GM23338 (cell line): ENCODE data around the gene SPIRE1. TPM values are rescaled to one million over a fixed set of nuclear protein-coding genes. Genes with fewer than 3 reads are reported as not detected.

ENCODE experiments used
- ATAC-seq: fragments of 200-7000 bp; cut with Tn5 transposase; 3 replicates; pipeline ENCODE4 v1.9.1; 2020
- DNase-seq: peaks from one replicate; pipeline ENCODE4 v3.0.0-alpha.2; 2015; ENCODE audit warnings: low spot score
- H2AFZ ChIP-seq: fragments of 200-600 bp; sonication (generic); 2 replicates; pipeline ENCODE4 v1.8.0; 2016; ENCODE audit warnings: antibody characterized with exemption, mild to moderate bottlenecking, moderate library complexity
- H3F3A ChIP-seq: fragments of 200-600 bp; sonication (generic); replicated peaks from 2 replicates; pipeline ENCODE4 v1.8.0; 2017; ENCODE audit warnings: antibody characterized with exemption, mixed run types, low read depth
- H3K27ac ChIP-seq: fragments of 200-600 bp; sonication (generic); 2 replicates; pipeline ENCODE4 v1.6.1; 2016; ENCODE audit warnings: low read depth
- H3K27me3 ChIP-seq: fragments of 200-600 bp; sonication (generic); 2 replicates; pipeline ENCODE4 v1.8.0; 2016; ENCODE audit warnings: mild to moderate bottlenecking, mixed run types, moderate library complexity; ENCODE audit not compliant: insufficient read depth
- H3K36me3 ChIP-seq: fragments of 200-600 bp; sonication (generic); 2 replicates; pipeline ENCODE4 v1.8.0; 2016; ENCODE audit warnings: mild to moderate bottlenecking; ENCODE audit not compliant: insufficient read depth
- H3K4me1 ChIP-seq: fragments of 200-600 bp; sonication (generic); 2 replicates; pipeline ENCODE4 v1.8.0; 2016; ENCODE audit warnings: mild to moderate bottlenecking, moderate library complexity; ENCODE audit not compliant: insufficient read depth
- H3K4me2 ChIP-seq: fragments of 200-600 bp; sonication (generic); 2 replicates; pipeline ENCODE4 v1.7.1; 2017; ENCODE audit warnings: mixed run types
- H3K4me3 ChIP-seq: fragments of 200-600 bp; sonication (generic); 2 replicates; pipeline ENCODE4 v1.6.1; 2016; ENCODE audit warnings: mixed run types
- H3K79me2 ChIP-seq: fragments of 200-600 bp; sonication (generic); replicated peaks from 2 replicates; pipeline ENCODE4 v1.8.0; 2017; ENCODE audit warnings: mild to moderate bottlenecking; ENCODE audit not compliant: insufficient read depth
- H3K9me2 ChIP-seq: fragments of 200-600 bp; sonication (generic); 2 replicates; pipeline ENCODE4 v1.8.0; 2017; ENCODE audit not compliant: insufficient read depth
- H4K20me1 ChIP-seq: fragments of 200-600 bp; sonication (generic); replicated peaks from 2 replicates; pipeline ENCODE4 v1.8.0; 2017; ENCODE audit warnings: mild to moderate bottlenecking; ENCODE audit not compliant: insufficient read depth
- H3K27ac Mint-ChIP-seq: 2 replicates; pipeline ENCODE4 v1.8.0; 2020; ENCODE audit warnings: inconsistent platforms, mild to moderate bottlenecking, moderate library complexity, mixed read lengths
- H3K27me3 Mint-ChIP-seq: 3 replicates; pipeline ENCODE4 v1.8.0; 2022; ENCODE audit warnings: low read depth, mild to moderate bottlenecking, moderate library complexity, mixed read lengths, inconsistent platforms; ENCODE audit not compliant: insufficient read depth, poor library complexity
- H3K36me3 Mint-ChIP-seq: 3 replicates; pipeline ENCODE4 v1.8.0; 2021; ENCODE audit warnings: low read depth, mild to moderate bottlenecking, inconsistent platforms, moderate library complexity, mixed read lengths
- H3K4me1 Mint-ChIP-seq: 3 replicates; pipeline ENCODE4 v1.8.0; 2020; ENCODE audit warnings: mild to moderate bottlenecking, inconsistent platforms, mixed read lengths
- H3K4me3 Mint-ChIP-seq: 3 replicates; pipeline ENCODE4 v1.8.0; 2021; ENCODE audit warnings: moderate library complexity, mild to moderate bottlenecking, inconsistent platforms, mixed read lengths
- H3K9me3 Mint-ChIP-seq: 3 replicates; pipeline ENCODE4 v1.8.0; 2020; ENCODE audit warnings: moderate library complexity, mild to moderate bottlenecking, inconsistent platforms, mixed read lengths
- CREB1 ChIP-seq: fragments of 250-450 bp; sonication (Bioruptor Pico); IDR thresholded peaks from 2 replicates; pipeline ENCODE4 v1.5.0; 2020; ENCODE audit warnings: low read depth, mild to moderate bottlenecking, moderate library complexity
- JUNB ChIP-seq: IDR thresholded peaks from one replicate; pipeline ENCODE4 v1.6.1; 2016; ENCODE audit warnings: antibody characterized with exemption; ENCODE audit not compliant: unreplicated experiment
- NANOG ChIP-seq: IDR thresholded peaks from 2 replicates; pipeline ENCODE4 v1.6.1; 2016; ENCODE audit warnings: antibody characterized with exemption, borderline replicate concordance
- POLR2AphosphoS5 ChIP-seq: IDR thresholded peaks from 2 replicates; pipeline ENCODE4 v1.6.1; 2016; ENCODE audit warnings: antibody characterized with exemption, low read depth
- ZNF114 ChIP-seq: fragments of 250-450 bp; sonication (Bioruptor Pico); IDR thresholded peaks from 2 replicates; pipeline ENCODE4 v1.5.0; 2020; ENCODE audit warnings: mild to moderate bottlenecking, moderate library complexity
- ZNF331 ChIP-seq: fragments of 250-450 bp; sonication (Bioruptor Pico); IDR thresholded peaks from 2 replicates; pipeline ENCODE4 v1.5.0; 2020; ENCODE audit warnings: low read depth, mild to moderate bottlenecking, moderate library complexity
- polyA plus RNA-seq: library from polyadenylated mRNA; unstranded; fragments of >200 nt; fragmentation: Nextera tagmentation; extraction: Ambion mirVana; gene quantifications from 2 replicates; pipeline ENCODE4 v1.2.1, GENCODE V29; 2016
- total RNA-seq: library from RNA; depleted of rRNA; stranded (reverse); fragments of >200 nt; shearing (Covaris generic); gene quantifications from 2 replicates; pipeline ENCODE4 v1.2.3, GENCODE V29; 2014
- TF ChIP-seq, protein P1 (sequence below): IDR thresholded peaks from one replicate; pipeline ENCODE4 v1.6.1; 2018; ENCODE audit warnings: antibody characterized with exemption; ENCODE audit not compliant: unreplicated experiment
- TF ChIP-seq, protein P2 (sequence below), 2 experiments: fragments of 200-600 bp in 1 of 2; sonication (generic) in 1 of 2; conservative IDR thresholded peaks; 2 replicates each; pipeline versions ENCODE4 v1.5.1 to v1.6.1; 2016 to 2017; ENCODE audit warnings: antibody characterized with exemption in 2 of 2, low read depth in 2 of 2, mild to moderate bottlenecking in 2 of 2, moderate library complexity in 1 of 2

The SPIRE1 gene
- total and polyA plus RNA-seq, 2 experiments from 2014 or later: 2.9 to 15.5 TPM

GRCh38 chr18:12428923-12429322 lies 229.0 kb downstream of the SPIRE1 start (continued):
- TF ChIP-seq ZNF114: no peak
- TF ChIP-seq, protein P1, sequence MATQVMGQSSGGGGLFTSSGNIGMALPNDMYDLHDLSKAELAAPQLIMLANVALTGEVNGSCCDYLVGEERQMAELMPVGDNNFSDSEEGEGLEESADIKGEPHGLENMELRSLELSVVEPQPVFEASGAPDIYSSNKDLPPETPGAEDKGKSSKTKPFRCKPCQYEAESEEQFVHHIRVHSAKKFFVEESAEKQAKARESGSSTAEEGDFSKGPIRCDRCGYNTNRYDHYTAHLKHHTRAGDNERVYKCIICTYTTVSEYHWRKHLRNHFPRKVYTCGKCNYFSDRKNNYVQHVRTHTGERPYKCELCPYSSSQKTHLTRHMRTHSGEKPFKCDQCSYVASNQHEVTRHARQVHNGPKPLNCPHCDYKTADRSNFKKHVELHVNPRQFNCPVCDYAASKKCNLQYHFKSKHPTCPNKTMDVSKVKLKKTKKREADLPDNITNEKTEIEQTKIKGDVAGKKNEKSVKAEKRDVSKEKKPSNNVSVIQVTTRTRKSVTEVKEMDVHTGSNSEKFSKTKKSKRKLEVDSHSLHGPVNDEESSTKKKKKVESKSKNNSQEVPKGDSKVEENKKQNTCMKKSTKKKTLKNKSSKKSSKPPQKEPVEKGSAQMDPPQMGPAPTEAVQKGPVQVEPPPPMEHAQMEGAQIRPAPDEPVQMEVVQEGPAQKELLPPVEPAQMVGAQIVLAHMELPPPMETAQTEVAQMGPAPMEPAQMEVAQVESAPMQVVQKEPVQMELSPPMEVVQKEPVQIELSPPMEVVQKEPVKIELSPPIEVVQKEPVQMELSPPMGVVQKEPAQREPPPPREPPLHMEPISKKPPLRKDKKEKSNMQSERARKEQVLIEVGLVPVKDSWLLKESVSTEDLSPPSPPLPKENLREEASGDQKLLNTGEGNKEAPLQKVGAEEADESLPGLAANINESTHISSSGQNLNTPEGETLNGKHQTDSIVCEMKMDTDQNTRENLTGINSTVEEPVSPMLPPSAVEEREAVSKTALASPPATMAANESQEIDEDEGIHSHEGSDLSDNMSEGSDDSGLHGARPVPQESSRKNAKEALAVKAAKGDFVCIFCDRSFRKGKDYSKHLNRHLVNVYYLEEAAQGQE: no peak
- TF ChIP-seq, protein P2, sequence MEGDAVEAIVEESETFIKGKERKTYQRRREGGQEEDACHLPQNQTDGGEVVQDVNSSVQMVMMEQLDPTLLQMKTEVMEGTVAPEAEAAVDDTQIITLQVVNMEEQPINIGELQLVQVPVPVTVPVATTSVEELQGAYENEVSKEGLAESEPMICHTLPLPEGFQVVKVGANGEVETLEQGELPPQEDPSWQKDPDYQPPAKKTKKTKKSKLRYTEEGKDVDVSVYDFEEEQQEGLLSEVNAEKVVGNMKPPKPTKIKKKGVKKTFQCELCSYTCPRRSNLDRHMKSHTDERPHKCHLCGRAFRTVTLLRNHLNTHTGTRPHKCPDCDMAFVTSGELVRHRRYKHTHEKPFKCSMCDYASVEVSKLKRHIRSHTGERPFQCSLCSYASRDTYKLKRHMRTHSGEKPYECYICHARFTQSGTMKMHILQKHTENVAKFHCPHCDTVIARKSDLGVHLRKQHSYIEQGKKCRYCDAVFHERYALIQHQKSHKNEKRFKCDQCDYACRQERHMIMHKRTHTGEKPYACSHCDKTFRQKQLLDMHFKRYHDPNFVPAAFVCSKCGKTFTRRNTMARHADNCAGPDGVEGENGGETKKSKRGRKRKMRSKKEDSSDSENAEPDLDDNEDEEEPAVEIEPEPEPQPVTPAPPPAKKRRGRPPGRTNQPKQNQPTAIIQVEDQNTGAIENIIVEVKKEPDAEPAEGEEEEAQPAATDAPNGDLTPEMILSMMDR (conservative IDR thresholded peaks at IDR 0.05; ENCODE audit: low read depth in 2 of 2): peak in 1 of 2 experiments; percentile 17; a peak in 1 of 4 replicates
- no peak for TF ChIP-seq ZNF331
- TF ChIP-seq CREB1 (CRISPR knock-in tag): no peak

DNA sequence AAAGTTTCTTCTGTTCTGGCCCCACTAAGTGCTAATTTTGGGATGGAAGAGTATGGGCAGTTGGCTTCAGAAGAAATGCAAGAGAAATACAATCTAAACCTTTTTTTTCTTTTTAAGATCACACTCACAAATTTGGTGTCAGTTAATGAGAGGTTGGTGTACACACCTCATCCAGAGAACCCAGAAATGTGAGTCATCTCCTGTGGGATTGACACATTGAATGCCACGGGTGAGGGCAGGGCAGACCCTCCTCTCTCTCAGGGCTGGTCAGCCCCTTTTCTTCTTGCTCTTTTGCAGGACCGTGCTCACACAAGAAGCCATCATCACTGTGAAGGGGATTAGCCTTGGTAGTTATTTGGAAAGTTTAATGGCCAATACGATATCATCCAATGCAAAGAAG lies 231.0 kb downstream of the SPIRE1 start:
- no peak overlapping the region for H3K27ac Mint-ChIP-seq
- Histone ChIP-seq H3F3A (no peaks in the 10 kb centered on the region; the same call in 1 of the 2 replicates), H4K20me1 (no peaks in the 10 kb centered on the region), H3K79me2 (no peaks in the 10 kb centered on the region), H3K4me3 (no peak overlapping the region), H3K36me3 (peaks cover 3% of the 10 kb centered on the region), H3K4me2 (no peak overlapping the region), H2AFZ (no peak overlapping the region), H3K27ac (no peak overlapping the region), H3K4me1 (no peaks in the 10 kb centered on the region), H3K9me2 (no peaks in the 10 kb centered on the region), H3K27me3 (no peaks in the 10 kb centered on the region)
- no peaks in the 10 kb centered on the region; the same call in 2 of the 3 replicates for H3K9me3 Mint-ChIP-seq
- peaks cover 39% of the 10 kb centered on the region for H3K36me3 Mint-ChIP-seq
- no peak for DNase-seq
- peaks cover under 1% of the 10 kb centered on the region; the same call in 1 of the 3 replicates for H3K4me1 Mint-ChIP-seq
- no peaks in the 10 kb centered on the region for H3K27me3 Mint-ChIP-seq
- ATAC-seq: no peak
- H3K4me3 Mint-ChIP-seq: no peak overlapping the region
- TF ChIP-seq ZNF114: no peak
- TF ChIP-seq, protein P2 (conservative IDR thresholded peaks at IDR 0.05; ENCODE audit: low read depth in 2 of 2): no peak
- TF ChIP-seq POLR2AphosphoS5: no peak
- TF ChIP-seq, protein P1: no peak
- TF ChIP-seq NANOG: no peak
- no peak for TF ChIP-seq JUNB
- TF ChIP-seq ZNF331: no peak
- TF ChIP-seq CREB1 (CRISPR knock-in tag): no peak
